Putamen (tissue), 1 donor: ENCODE results near the gene RRAGB.
"Not testable (repeated sequence)": the region's sequence is repeated elsewhere in the genome, so short reads cannot be mapped to it uniquely, and the experiment has no call there.

Experiments used
- DNase-seq: peaks from one replicate; pipeline ENCODE4 v3.0.0-alpha.2; 2016; ENCODE audit warnings: low spot score

The RRAGB gene

GRCh38 chrX:55767100-55767499 lies 49.6 kb downstream of the RRAGB start:
- DNase-seq: no peak

DNA sequence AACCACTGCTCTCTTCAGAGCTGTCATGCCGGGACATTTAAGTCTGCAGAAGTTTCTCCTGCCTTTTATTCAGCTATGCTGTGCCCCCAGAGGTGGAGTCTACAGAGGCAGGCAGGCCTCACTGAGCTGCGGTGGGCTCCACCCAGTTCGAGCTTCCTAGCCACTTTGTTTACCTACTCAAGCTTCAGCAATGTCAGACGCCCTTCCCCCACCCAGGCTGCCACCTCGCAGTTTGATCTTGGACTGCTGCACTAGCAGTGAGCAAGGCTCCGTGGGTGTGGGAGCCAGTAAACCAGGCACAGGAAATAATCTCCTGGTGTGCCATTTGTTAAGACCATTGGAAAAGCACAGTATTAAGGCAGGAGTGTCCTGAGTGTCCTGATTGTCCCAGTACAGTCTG lies 56.9 kb downstream of the RRAGB start:
- DNase-seq: not testable (repeated sequence)

DNA sequence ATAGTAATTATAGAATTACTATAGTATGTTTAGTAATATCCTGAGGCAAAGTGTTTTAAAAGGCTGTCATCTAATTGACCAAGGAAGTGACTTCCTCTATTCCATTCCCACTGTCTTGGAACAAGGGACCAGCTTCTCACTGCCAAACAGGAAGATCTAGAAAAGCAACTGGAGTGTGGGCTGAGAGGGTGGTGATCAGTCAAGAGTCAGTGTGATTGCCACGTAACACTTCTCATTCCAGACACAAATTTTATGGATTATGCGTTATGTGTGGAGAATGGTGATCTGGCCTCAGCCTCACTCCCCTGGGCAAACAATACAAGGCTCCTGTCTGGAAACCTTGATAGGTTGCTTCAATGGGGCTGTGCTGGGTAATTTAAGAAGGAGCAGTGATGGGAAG lies 60.0 kb downstream of the RRAGB start:
- no peak for DNase-seq

- DNase-seq: no peak
Measured at GRCh38 chrX:55778322-55778721, 60.8 kb downstream of the RRAGB start.

DNA sequence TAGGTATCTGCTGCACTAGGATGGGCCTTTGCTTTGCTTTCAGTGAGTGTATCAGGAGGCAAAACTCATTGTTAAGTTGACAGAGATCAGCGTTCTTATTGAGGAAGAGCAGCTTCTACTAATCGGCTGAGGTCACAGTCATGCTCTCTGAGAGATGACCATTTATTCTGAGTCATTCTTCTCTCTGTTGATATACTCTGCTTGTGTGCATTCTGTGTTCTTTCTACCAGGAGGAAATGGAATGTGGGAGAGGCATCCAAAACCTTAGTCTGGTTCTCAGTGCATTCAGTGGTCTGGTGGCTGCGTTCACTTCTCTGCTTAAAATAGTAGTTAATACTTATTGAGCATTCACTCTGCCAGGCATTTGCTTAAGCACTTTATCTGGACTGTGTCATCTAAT lies 66.2 kb downstream of the RRAGB start:
- no peak for DNase-seq

DNA sequence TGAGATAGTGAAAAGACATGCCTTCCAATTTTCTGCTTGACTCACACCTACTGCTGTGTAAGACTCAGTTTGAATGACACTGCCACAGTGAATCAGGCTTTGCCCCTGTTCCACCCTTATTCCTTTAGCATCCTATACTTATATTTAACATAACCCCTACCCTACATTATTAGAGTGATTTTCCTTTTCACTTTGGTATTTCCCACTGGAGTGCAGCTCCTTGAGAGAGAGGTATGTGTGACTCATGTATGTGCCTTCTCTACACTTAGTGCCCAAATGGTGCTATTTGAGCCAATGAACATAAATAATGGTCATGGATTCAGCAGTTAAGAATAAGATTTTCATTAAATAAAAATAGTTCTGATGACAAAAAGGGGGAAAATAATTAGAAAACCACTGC lies 69.5 kb downstream of the RRAGB start:
- DNase-seq: no peak

DNA sequence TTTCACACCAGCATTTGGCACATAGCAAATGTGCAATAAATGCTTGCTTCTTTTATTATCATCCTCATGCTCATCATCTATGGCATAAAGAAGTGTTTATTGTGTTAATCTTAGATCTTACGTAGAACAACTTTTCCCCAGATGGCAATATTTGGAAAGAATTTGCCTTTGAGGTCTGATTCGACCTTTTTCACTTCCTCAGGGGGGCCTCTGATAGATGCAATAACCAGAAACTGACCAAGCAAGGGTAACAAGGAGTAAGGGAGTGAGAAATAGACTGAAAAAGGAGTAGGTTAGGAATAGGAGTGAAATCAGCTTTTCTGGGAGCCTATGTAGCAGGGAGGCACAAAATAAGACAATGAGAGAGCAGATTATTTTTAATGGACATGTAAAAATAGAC lies 70.2 kb downstream of the RRAGB start:
- no peak for DNase-seq

GRCh38 chrX:55794405-55794804 lies 76.9 kb downstream of the RRAGB start:
- DNase-seq: no peak

DNA sequence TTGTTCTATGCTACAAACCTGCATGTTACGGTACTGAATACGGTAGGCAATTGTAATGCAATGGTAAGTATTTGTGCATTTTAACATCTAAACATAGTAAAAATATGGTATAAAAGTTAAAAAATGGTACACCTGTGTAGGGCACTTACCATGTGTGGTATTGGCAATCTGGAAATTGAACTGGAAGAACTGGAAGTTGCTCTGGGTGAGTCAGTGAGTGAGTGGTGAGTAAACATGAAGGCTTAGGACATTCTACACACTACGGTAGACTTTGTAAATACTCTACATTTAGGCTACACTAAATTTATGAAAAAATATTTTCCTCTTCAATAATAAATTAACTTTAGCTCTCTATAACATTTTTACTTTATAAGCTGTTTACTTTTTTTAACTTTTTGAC lies 78.9 kb downstream of the RRAGB start:
- no peak for DNase-seq

- DNase-seq: no peak
Measured at GRCh38 chrX:55801811-55802210, 84.3 kb downstream of the RRAGB start.
